Endodermal cell (in vitro differentiated cells): Measurements from ENCODE around the gene ATP1A4. TPM values are rescaled to one million over a fixed set of nuclear protein-coding genes. Genes with fewer than 3 reads are reported as not detected.

Source experiments
- DNase-seq: peaks from one replicate; pipeline ENCODE4 v3.0.0-alpha.2; 2017
- H3K27ac ChIP-seq: 2 replicates; pipeline ENCODE4 v1.5.1; 2013; ENCODE audit warnings: mild to moderate bottlenecking, low read depth, low read length, moderate library complexity
- H3K27me3 ChIP-seq: 2 replicates; pipeline ENCODE4 v1.6.1; 2013; ENCODE audit warnings: mild to moderate bottlenecking, low read length, moderate library complexity; ENCODE audit not compliant: insufficient read depth, control insufficient read depth, poor library complexity, severe bottlenecking
- H3K36me3 ChIP-seq: 2 replicates; pipeline ENCODE4 v1.7.0; 2013; ENCODE audit warnings: mild to moderate bottlenecking, low read length, moderate library complexity; ENCODE audit not compliant: control insufficient read depth, insufficient read depth
- H3K4me1 ChIP-seq: one replicate; pipeline ENCODE4 v1.7.0; 2013; ENCODE audit warnings: low read length; ENCODE audit not compliant: control insufficient read depth, insufficient read depth
- H3K4me3 ChIP-seq: 2 replicates; pipeline ENCODE4 v1.5.1; 2013; ENCODE audit warnings: mild to moderate bottlenecking, low read length, moderate library complexity
- H3K9ac ChIP-seq: 2 replicates; pipeline ENCODE4 v1.6.1; 2013; ENCODE audit warnings: mild to moderate bottlenecking, low read length, moderate library complexity; ENCODE audit not compliant: poor library complexity, severe bottlenecking; ENCODE audit errors: extremely low read depth
- H3K9me3 ChIP-seq: 2 replicates; pipeline ENCODE4 v1.6.1; 2013; ENCODE audit warnings: mild to moderate bottlenecking, low read length, moderate library complexity; ENCODE audit not compliant: control insufficient read depth
- H3K27ac Mint-ChIP-seq: 2 replicates; pipeline ENCODE4 v1.8.0; 2020; ENCODE audit warnings: mixed read lengths
- H3K27me3 Mint-ChIP-seq: 2 replicates; pipeline ENCODE4 v1.8.0; 2021; ENCODE audit warnings: mild to moderate bottlenecking, mixed read lengths; ENCODE audit not compliant: insufficient read depth
- H3K36me3 Mint-ChIP-seq: 2 replicates; pipeline ENCODE4 v1.8.0; 2020; ENCODE audit warnings: low read depth, mixed read lengths
- H3K4me1 Mint-ChIP-seq: 2 replicates; pipeline ENCODE4 v1.8.0; 2020; ENCODE audit warnings: mixed read lengths
- H3K4me3 Mint-ChIP-seq: 2 replicates; pipeline ENCODE4 v1.8.0; 2020; ENCODE audit warnings: mild to moderate bottlenecking, moderate library complexity, mixed read lengths
- H3K9me3 Mint-ChIP-seq: 2 replicates; pipeline ENCODE4 v1.8.0; 2020; ENCODE audit warnings: mild to moderate bottlenecking, mixed read lengths
- WGBS, 2 experiments: methylation state at CpG; one replicate each; pipeline versions ENCODE4 v1.1.5 to v1.1.7; 2013; ENCODE audit warnings: missing lambda C conversion rate in 2 of 2, mixed read lengths in 1 of 2; ENCODE audit not compliant: insufficient coverage in 1 of 2, insufficient read length in 1 of 2; 5-methylcytosine and 5-hydroxymethylcytosine counted together
- total RNA-seq, 2 donors: library from RNA; stranded (reverse); fragmentation: NEBNext Ultra II Directional in 1 of 2; extraction: Animal tissue kit (Norgen Biotek cat#: 25700) in 1 of 2; gene quantifications; 2 replicates in 1 of 2; 3 replicates in 1 of 2; pipeline ENCODE4 v1.2.1, GENCODE V29; 2021
- TF ChIP-seq, protein P1 (sequence below): fragments of 200-600 bp; sonication (generic); conservative IDR thresholded peaks from 2 replicates; pipeline ENCODE4 v1.5.0; 2021; ENCODE audit warnings: antibody characterized with exemption, mild to moderate bottlenecking

Gene ATP1A4
- total RNA-seq, 2 donors from 2014 or later: 0.55 to 0.75 TPM

DNA sequence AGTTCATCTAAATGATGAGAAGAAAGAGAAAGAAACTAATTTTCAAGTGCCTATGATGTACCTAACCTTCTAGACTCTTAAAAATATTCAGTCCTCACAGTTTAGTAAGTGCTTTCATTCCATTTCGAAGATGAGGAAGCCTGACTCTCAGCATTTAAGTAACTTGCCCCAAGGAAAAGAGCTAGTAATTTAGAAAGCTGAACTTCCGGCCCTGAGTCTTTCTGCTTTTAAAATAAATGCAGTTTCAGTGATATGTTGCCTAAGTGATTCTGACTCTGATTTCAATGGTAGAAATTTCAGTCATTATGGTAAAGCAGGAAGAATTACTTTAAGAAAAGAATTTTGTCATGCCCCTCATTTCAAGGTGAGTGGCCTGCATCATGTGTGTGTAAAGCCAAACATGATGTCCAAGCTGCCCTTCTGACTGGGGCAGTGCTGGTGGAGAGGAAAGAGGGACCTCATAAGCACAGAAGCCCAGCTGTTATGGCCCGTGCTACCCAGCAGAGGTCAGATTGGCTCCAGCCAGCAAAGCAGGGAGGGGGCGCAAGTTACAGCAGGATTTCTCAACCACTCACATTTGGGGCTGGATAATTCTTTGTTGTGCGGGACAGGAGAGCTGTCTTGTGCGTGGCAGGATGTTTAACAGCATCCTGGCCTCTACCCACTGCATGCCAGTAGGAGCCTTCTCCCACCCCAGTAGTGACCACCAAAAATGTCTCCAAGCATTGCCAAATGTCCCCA lies 10.7 kb downstream of the ATP1A4 start:
- no peaks in the 10 kb centered on the region for H3K27me3 ChIP-seq
- no peak overlapping the region for H3K4me3 ChIP-seq
- H3K9me3 ChIP-seq: no peaks in the 10 kb centered on the region
- Mint-ChIP-seq H3K27ac (no peak overlapping the region), H3K27me3 (no peaks in the 10 kb centered on the region), H3K9me3 (no peaks in the 10 kb centered on the region), H3K4me3 (no peak overlapping the region), H3K36me3 (no peaks in the 10 kb centered on the region), H3K4me1 (peaks cover 13% of the 10 kb centered on the region)
- WGBS, 2 experiments: 50 to 90% methylated on average over 2 to 6 of the region's 6 CpGs
- H3K27ac ChIP-seq: no peak overlapping the region
- H3K4me1 ChIP-seq: no peaks in the 10 kb centered on the region
- peak; percentile 88 for DNase-seq
- no peak overlapping the region for H3K9ac ChIP-seq
- no peaks in the 10 kb centered on the region for H3K36me3 ChIP-seq
- TF ChIP-seq, protein P1, sequence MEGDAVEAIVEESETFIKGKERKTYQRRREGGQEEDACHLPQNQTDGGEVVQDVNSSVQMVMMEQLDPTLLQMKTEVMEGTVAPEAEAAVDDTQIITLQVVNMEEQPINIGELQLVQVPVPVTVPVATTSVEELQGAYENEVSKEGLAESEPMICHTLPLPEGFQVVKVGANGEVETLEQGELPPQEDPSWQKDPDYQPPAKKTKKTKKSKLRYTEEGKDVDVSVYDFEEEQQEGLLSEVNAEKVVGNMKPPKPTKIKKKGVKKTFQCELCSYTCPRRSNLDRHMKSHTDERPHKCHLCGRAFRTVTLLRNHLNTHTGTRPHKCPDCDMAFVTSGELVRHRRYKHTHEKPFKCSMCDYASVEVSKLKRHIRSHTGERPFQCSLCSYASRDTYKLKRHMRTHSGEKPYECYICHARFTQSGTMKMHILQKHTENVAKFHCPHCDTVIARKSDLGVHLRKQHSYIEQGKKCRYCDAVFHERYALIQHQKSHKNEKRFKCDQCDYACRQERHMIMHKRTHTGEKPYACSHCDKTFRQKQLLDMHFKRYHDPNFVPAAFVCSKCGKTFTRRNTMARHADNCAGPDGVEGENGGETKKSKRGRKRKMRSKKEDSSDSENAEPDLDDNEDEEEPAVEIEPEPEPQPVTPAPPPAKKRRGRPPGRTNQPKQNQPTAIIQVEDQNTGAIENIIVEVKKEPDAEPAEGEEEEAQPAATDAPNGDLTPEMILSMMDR: peak; percentile 83

DNA sequence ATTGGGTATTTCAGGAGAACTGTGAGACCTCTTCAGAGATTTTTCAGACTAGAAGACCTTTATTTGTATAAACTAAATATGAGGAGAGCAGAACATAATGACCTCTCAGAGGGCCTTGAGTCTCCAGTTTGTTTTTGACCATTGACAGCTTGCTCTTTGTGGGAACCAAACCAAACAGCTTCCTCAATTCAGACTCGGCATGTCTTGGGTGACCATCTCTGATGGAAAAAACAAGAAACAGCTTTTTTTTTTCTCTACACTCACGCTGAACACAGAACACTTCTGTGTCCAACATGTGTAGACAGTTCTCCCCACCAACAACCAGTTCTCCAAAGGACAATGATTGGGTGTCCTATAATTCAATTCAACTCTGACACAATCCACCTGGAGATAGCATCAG lies 11.5 kb downstream of the ATP1A4 start:
- no peak for DNase-seq
- TF ChIP-seq, protein P1: no peak
- Mint-ChIP-seq H3K27ac (no peak overlapping the region), H3K36me3 (no peaks in the 10 kb centered on the region), H3K9me3 (no peaks in the 10 kb centered on the region), H3K27me3 (no peaks in the 10 kb centered on the region), H3K4me3 (no peak overlapping the region), H3K4me1 (peaks cover 15% of the 10 kb centered on the region)
- Histone ChIP-seq H3K4me3 (no peak overlapping the region), H3K27ac (no peak overlapping the region), H3K4me1 (no peaks in the 10 kb centered on the region), H3K9me3 (no peaks in the 10 kb centered on the region), H3K27me3 (no peaks in the 10 kb centered on the region), H3K9ac (no peak overlapping the region), H3K36me3 (no peaks in the 10 kb centered on the region)
- 87 to 100% methylated on average over 1 to 2 of the region's 2 CpGs for WGBS, 2 experiments

DNA sequence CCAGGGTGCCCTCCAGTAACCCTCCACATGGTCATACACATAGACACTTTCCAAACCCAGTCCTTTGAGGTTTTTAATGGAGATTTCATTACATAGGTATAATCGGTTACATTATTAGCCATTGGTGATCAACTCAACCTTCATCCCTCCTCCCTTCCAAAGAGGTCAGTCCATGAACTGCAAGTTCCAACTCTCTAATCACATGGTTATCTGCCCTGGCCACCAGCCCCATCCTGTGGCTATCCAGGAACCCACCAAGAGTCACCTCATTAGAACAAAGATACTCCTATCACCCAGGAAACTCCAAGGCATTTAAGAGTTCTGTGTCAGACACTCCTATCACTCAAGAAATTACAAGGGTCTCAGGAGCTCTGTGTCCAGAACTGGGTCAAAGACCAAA lies 12.2 kb downstream of the ATP1A4 start:
- H3K4me1 ChIP-seq: no peaks in the 10 kb centered on the region
- no peak overlapping the region for H3K27ac ChIP-seq
- H3K36me3 ChIP-seq: no peaks in the 10 kb centered on the region
- Mint-ChIP-seq H3K27ac (no peak overlapping the region), H3K4me1 (peaks cover 16% of the 10 kb centered on the region), H3K9me3 (no peaks in the 10 kb centered on the region), H3K4me3 (no peak overlapping the region), H3K36me3 (no peaks in the 10 kb centered on the region), H3K27me3 (no peaks in the 10 kb centered on the region)
- no peak overlapping the region for H3K4me3 ChIP-seq
- no peaks in the 10 kb centered on the region for H3K9me3 ChIP-seq
- no peak for DNase-seq
- 96% methylated on average over 1 of the region's 1 CpG; no CpG with 5 or more reads in 1 of the 2 experiments for WGBS, 2 experiments
- no peaks in the 10 kb centered on the region for H3K27me3 ChIP-seq
- H3K9ac ChIP-seq: no peak overlapping the region
- TF ChIP-seq, protein P1: peak; percentile 72
